Trophoblast cell (in vitro differentiated cells and primary cell): Measurements from ENCODE around the gene FNDC11.

Experiments
- DNase-seq, 2 donors: peaks; one replicate each; pipeline ENCODE4 v3.0.0-alpha.2; 2016
- H2AFZ ChIP-seq: 2 replicates; pipeline ENCODE4 v1.6.1; 2013; ENCODE audit warnings: low read length, moderate library complexity, mild to moderate bottlenecking; ENCODE audit not compliant: insufficient read depth, poor library complexity
- H2AK5ac ChIP-seq: 2 replicates; pipeline ENCODE4 v1.6.1; 2013; ENCODE audit warnings: mild to moderate bottlenecking, low read length
- H2BK120ac ChIP-seq: 2 replicates; pipeline ENCODE4 v1.6.1; 2013; ENCODE audit warnings: low read length, mild to moderate bottlenecking, moderate library complexity; ENCODE audit not compliant: insufficient read depth, poor library complexity
- H2BK12ac ChIP-seq: 2 replicates; pipeline ENCODE4 v1.6.1; 2013; ENCODE audit warnings: mild to moderate bottlenecking, low read length, moderate library complexity
- H2BK5ac ChIP-seq: 2 replicates; pipeline ENCODE4 v1.6.1; 2013; ENCODE audit warnings: low read length, low read depth, moderate library complexity, mild to moderate bottlenecking; ENCODE audit not compliant: poor library complexity
- H3K14ac ChIP-seq: 2 replicates; pipeline ENCODE4 v1.6.1; 2013; ENCODE audit warnings: mild to moderate bottlenecking, low read length
- H3K18ac ChIP-seq: 2 replicates; pipeline ENCODE4 v1.6.1; 2013; ENCODE audit warnings: mild to moderate bottlenecking, low read length
- H3K23ac ChIP-seq: 2 replicates; pipeline ENCODE4 v1.6.1; 2013; ENCODE audit warnings: low read length
- H3K27ac ChIP-seq: 2 replicates; pipeline ENCODE4 v1.5.1; 2013; ENCODE audit warnings: low read depth, mild to moderate bottlenecking, inconsistent platforms, low read length, moderate library complexity
- H3K27me3 ChIP-seq: 2 replicates; pipeline ENCODE4 v1.6.1; 2013; ENCODE audit warnings: inconsistent platforms, mild to moderate bottlenecking, low read length, moderate library complexity; ENCODE audit not compliant: insufficient read depth
- H3K36me3 ChIP-seq, 2 experiments: 1 replicate in 1 of 2; 2 replicates in 1 of 2; pipeline ENCODE4 v1.6.1; 2013; ENCODE audit warnings: low read length in 2 of 2, mild to moderate bottlenecking in 2 of 2, moderate library complexity in 1 of 2; ENCODE audit not compliant: insufficient read depth in 2 of 2, control insufficient read depth in 1 of 2
- H3K4ac ChIP-seq: 2 replicates; pipeline ENCODE4 v1.6.1; 2013; ENCODE audit warnings: low read depth, mild to moderate bottlenecking, low read length, moderate library complexity
- H3K4me1 ChIP-seq, 2 experiments: 1 replicate in 1 of 2; 2 replicates in 1 of 2; pipeline ENCODE4 v1.6.1; 2013; ENCODE audit warnings: low read length in 2 of 2, mild to moderate bottlenecking in 2 of 2, moderate library complexity in 1 of 2; ENCODE audit not compliant: insufficient read depth in 2 of 2, control insufficient read depth in 1 of 2
- H3K4me2 ChIP-seq: 2 replicates; pipeline ENCODE4 v1.6.1; 2013; ENCODE audit warnings: inconsistent platforms, mild to moderate bottlenecking, low read length, moderate library complexity
- H3K4me3 ChIP-seq: 2 replicates; pipeline ENCODE4 v1.5.1; 2013; ENCODE audit warnings: mild to moderate bottlenecking, low read depth, low read length, inconsistent platforms
- H3K79me1 ChIP-seq: one replicate; pipeline ENCODE4 v1.6.1; 2013; ENCODE audit warnings: low read length
- H3K79me2 ChIP-seq: 2 replicates; pipeline ENCODE4 v1.6.1; 2013; ENCODE audit warnings: low read length, mild to moderate bottlenecking; ENCODE audit not compliant: control insufficient read depth, insufficient read depth, poor library complexity
- H3K9ac ChIP-seq: 2 replicates; pipeline ENCODE4 v1.6.1; 2013; ENCODE audit warnings: mild to moderate bottlenecking, low read length
- H3K9me3 ChIP-seq: 2 replicates; pipeline ENCODE4 v1.6.1; 2013; ENCODE audit warnings: low read depth, mild to moderate bottlenecking, control low read depth, inconsistent platforms, low read length; ENCODE audit not compliant: insufficient read depth
- H4K12ac ChIP-seq: 2 replicates; pipeline ENCODE4 v1.6.1; 2013; ENCODE audit warnings: low read depth, mild to moderate bottlenecking, low read length, moderate library complexity
- H4K8ac ChIP-seq: 2 replicates; pipeline ENCODE4 v1.6.1; 2013; ENCODE audit warnings: low read depth, mild to moderate bottlenecking, low read length, moderate library complexity
- H4K91ac ChIP-seq: one replicate; pipeline ENCODE4 v1.6.1; 2013; ENCODE audit warnings: low read depth, mild to moderate bottlenecking, low read length, moderate library complexity
- WGBS: extraction: QIAGEN DNeasy Blood & Tissue Kit; methylation state at CpG from one replicate; pipeline ENCODE4 v1.1.7; 2013; ENCODE audit warnings: missing lambda C conversion rate; ENCODE audit not compliant: insufficient read length, insufficient coverage; ENCODE audit errors: extremely low coverage; 5-methylcytosine and 5-hydroxymethylcytosine counted together

FNDC11 gene

DNA sequence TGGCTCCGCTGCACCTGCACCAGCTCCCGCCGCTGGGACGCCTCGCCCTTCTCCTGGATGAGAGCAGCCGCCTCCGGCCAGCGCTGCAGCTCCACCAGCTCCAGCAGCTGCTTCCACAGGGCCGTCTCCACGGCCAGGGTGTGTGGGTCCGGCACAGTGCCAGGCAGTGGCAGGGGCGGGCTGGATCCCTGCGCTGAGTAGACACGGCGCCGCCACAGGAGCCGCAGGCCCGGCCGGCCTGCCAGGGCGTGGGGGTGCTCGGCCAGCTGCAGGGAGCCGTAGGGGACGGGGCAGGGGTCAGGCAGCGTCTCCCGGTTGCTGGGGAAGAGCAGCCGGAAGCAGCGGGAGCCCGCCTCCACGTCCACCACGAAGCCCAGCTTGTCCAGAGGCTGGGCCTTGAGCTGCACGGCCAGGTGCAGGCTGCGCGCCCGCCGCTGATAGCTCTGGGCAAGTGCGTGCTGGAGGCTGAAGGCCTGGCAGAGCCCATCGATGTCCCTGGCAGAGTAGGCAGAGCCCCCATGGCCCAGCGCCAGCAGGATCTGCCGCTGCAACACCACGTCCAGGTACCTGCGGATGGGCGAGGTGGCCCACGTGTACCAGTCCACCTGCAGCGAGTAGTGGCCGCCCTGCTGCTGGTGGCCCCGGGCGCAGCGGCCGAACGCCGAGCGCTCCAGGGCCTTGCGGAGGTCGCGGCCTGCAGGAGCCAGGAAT is 9.4 kb downstream of the FNDC11 start:
- no peak overlapping the region for H2AK5ac ChIP-seq
- H3K18ac ChIP-seq = no peak overlapping the region
- H3K4me3 ChIP-seq = no peak overlapping the region
- no peak overlapping the region for H4K91ac ChIP-seq
- no peak for DNase-seq
- H3K27ac ChIP-seq = no peak overlapping the region
- no peak overlapping the region for H2AFZ ChIP-seq
- no peaks in the 10 kb centered on the region for H3K79me2 ChIP-seq
- H3K9me3 ChIP-seq = peaks cover 6% of the 10 kb centered on the region
- H3K4me1 ChIP-seq = no peaks in the 10 kb centered on the region
- WGBS = no CpG with 5 or more reads among the region's 55 CpGs
- no peak overlapping the region for H4K12ac ChIP-seq
- H3K27me3 ChIP-seq = no peaks in the 10 kb centered on the region
- no peak overlapping the region for H3K23ac ChIP-seq
- H2BK5ac ChIP-seq = no peak overlapping the region
- H3K4me2 ChIP-seq = no peak overlapping the region
- H2BK120ac ChIP-seq = no peak overlapping the region
- no peak overlapping the region for H2BK12ac ChIP-seq
- no peak overlapping the region for H3K4ac ChIP-seq
- no peak overlapping the region for H4K8ac ChIP-seq
- no peaks in the 10 kb centered on the region for H3K79me1 ChIP-seq
- H3K36me3 ChIP-seq = peaks cover 34 to 53% of the 10 kb centered on the region in 2 experiments
- H3K9ac ChIP-seq = no peak overlapping the region
- no peak overlapping the region for H3K14ac ChIP-seq

DNA sequence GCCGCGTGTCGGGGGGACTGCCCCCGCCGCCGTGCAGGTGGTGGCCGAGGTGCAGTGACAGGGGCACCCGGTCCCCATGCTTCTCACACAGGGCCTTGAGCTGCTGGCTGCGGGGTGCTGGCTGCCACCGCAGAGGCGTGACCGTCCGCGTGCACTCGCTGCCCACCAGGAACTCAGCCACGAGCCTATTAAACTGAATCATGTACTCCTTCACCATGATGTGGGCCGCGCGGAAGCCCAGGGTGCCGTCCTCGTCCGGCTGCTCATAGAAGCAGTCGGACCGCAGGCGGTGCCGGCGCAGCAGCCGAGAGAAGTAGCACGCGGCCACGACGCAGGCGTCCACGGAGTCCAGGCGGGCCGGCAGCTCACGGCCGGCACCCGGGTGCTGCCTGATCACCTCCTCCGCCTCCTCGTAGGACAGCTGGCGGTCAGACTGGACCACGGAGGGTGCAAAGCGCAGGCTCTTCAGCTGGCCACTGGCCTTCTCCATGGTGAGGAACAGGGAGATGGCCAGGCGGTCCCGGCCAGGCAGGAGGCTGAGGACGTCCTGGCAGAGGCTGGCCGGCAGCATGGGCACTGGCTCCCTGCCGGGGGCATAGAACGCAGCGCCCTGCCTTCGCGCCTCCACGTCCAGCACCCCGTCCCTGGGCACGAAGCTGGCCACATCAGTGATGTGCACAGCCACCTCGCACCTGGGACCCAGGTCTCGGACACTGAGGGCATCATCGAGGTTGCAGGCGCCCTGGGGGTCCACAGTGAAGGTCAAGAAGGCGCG is 10.3 kb downstream of the FNDC11 start:
- no peak overlapping the region for H2BK5ac ChIP-seq
- no peak overlapping the region for H3K23ac ChIP-seq
- no peak for DNase-seq
- no peak overlapping the region for H3K27ac ChIP-seq
- H3K14ac ChIP-seq = no peak overlapping the region
- no peak overlapping the region for H3K18ac ChIP-seq
- no peak overlapping the region for H2AFZ ChIP-seq
- peaks cover 34 to 58% of the 10 kb centered on the region in 2 experiments for H3K36me3 ChIP-seq
- no peak overlapping the region for H4K12ac ChIP-seq
- no CpG with 5 or more reads among the region's 62 CpGs for WGBS
- H4K91ac ChIP-seq = no peak overlapping the region
- no peak overlapping the region for H2AK5ac ChIP-seq
- H3K4me1 ChIP-seq = no peaks in the 10 kb centered on the region
- H2BK12ac ChIP-seq = no peak overlapping the region
- no peak overlapping the region for H3K4me3 ChIP-seq
- no peaks in the 10 kb centered on the region for H3K79me2 ChIP-seq
- peaks cover 6% of the 10 kb centered on the region for H3K9me3 ChIP-seq
- no peak overlapping the region for H4K8ac ChIP-seq
- H3K4ac ChIP-seq = no peak overlapping the region
- H2BK120ac ChIP-seq = no peak overlapping the region
- H3K27me3 ChIP-seq = no peaks in the 10 kb centered on the region
- no peak overlapping the region for H3K9ac ChIP-seq
- no peak overlapping the region for H3K4me2 ChIP-seq
- no peaks in the 10 kb centered on the region for H3K79me1 ChIP-seq

DNA sequence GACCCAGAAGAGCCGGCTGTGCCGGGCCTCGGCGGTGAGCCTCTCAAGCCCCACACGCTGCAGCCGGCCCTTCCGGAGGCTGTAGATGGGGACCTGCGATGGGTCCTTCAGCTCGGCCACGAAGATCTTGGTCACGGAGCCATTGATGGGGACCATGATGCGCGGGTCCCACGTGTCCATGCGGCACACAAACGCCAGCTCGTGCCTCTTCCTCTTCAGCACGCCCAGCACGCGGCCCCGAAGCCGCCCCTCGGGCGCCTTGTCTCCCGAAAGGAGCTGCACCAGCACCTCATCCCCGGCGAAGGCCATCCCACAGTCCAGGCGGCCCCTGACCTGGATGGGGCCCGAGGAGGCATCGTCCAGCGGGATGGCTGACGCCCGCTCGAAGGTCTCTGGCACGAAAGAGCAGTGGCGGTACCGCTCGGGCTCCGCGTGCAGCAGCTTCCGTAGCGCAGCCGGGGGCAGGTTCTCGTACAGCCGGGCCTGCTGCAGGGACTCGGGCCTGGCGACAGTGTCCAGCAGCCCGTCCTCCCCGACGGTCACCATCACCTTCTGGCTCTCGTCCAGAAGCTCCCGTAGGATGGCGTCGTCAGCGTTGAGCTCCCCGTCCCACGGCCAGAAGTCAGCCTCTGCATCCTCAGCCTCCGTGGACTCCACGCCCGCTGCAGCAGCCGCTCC is 11.2 kb downstream of the FNDC11 start:
- Histone ChIP-seq H4K12ac (no peak overlapping the region), H3K4ac (no peak overlapping the region), H3K27me3 (no peaks in the 10 kb centered on the region), H4K91ac (no peak overlapping the region), H3K4me2 (no peak overlapping the region), H3K9ac (no peak overlapping the region), H2BK5ac (no peak overlapping the region), H3K79me1 (no peaks in the 10 kb centered on the region), H3K18ac (no peak overlapping the region), H3K27ac (no peak overlapping the region), H2AK5ac (no peak overlapping the region), H3K36me3 (peaks cover 28 to 52% of the 10 kb centered on the region in 2 experiments), H3K79me2 (no peaks in the 10 kb centered on the region), H3K4me3 (no peak overlapping the region), H2BK120ac (no peak overlapping the region), H3K9me3 (peaks cover 6% of the 10 kb centered on the region), H3K23ac (no peak overlapping the region), H2BK12ac (no peak overlapping the region), H4K8ac (no peak overlapping the region), H2AFZ (no peak overlapping the region), H3K14ac (no peak overlapping the region), H3K4me1 (no peaks in the 10 kb centered on the region)
- no peak for DNase-seq
- WGBS = no CpG with 5 or more reads among the region's 61 CpGs

DNA sequence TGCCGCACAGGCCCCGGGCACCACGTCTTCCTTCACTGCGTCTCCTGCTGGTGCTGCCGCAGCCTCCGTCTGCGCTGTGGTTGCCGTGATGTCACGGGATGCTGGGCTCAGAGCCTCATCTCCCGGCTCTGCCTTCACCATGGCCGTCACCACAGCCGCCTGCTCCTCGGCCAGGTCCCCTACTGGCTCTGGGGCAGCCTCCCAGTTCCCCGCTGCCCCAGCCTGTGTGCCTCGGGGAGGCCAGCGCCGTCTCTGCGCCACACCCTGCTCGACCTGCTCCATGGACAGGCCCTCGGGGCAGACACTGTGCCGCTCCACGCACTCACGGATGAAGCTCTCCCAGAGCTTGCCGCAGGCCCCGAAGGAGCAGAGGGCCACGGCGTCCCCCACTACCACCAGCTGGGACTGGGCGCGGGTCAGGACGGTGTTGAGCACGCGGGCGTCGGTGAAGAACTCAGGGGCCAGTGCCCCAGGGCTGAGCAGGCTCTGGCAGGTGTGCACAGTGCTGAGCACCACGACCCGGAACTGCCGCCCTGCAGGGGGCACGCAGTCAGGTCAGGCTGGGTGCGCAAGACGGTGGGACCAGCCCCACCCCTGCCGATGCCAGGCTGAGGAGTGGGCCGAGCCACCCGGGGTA is 11.9 kb downstream of the FNDC11 start:
- Histone ChIP-seq H2BK120ac (no peak overlapping the region), H3K9me3 (peaks cover 6% of the 10 kb centered on the region), H3K27ac (no peak overlapping the region), H4K8ac (no peak overlapping the region), H3K4me3 (no peak overlapping the region), H3K4me1 (no peaks in the 10 kb centered on the region), H3K4ac (no peak overlapping the region), H2AFZ (no peak overlapping the region), H2BK5ac (no peak overlapping the region), H3K79me1 (no peaks in the 10 kb centered on the region), H3K79me2 (no peaks in the 10 kb centered on the region), H3K14ac (no peak overlapping the region), H4K12ac (no peak overlapping the region), H3K18ac (no peak overlapping the region), H2AK5ac (no peak overlapping the region), H3K4me2 (no peak overlapping the region), H3K27me3 (no peaks in the 10 kb centered on the region), H3K9ac (no peak overlapping the region), H2BK12ac (no peak overlapping the region), H3K36me3 (peaks cover 22 to 47% of the 10 kb centered on the region in 2 experiments), H4K91ac (no peak overlapping the region), H3K23ac (no peak overlapping the region)
- WGBS = no CpG with 5 or more reads among the region's 43 CpGs
- DNase-seq = peak in 1 of 2 donors; percentile 43
